ENCODE data around the gene SLC16A3.

- TF ChIP-seq E2F4 (CRISPR knock-in tag; IDR thresholded peaks at IDR 0.05; ENCODE audit: borderline replicate concordance, low read depth) = no peak
- TF ChIP-seq CTCF (IDR thresholded peaks at IDR 0.05) = no peak
- no peak for TF ChIP-seq NR1H2 (CRISPR knock-in tag; IDR thresholded peaks at IDR 0.05)
- no peak for TF ChIP-seq FOXJ3 (CRISPR knock-in tag; IDR thresholded peaks at IDR 0.05; ENCODE audit: borderline replicate concordance)
- no peak for TF ChIP-seq ZNF232 (CRISPR knock-in tag; IDR thresholded peaks at IDR 0.05)
- TF ChIP-seq, protein P1, sequence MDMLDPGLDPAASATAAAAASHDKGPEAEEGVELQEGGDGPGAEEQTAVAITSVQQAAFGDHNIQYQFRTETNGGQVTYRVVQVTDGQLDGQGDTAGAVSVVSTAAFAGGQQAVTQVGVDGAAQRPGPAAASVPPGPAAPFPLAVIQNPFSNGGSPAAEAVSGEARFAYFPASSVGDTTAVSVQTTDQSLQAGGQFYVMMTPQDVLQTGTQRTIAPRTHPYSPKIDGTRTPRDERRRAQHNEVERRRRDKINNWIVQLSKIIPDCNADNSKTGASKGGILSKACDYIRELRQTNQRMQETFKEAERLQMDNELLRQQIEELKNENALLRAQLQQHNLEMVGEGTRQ (CRISPR knock-in tag; IDR thresholded peaks at IDR 0.05) = no peak
Measured at GRCh38 chr17:82188001-82188961, 40.6 kb upstream of the SLC16A3 start.

Data from WTC11 (cell line).